Measurements from ENCODE around the gene PRKCB. TPM values are rescaled to one million over a fixed set of nuclear protein-coding genes. Genes with fewer than 3 reads are reported as not detected.
"Not testable (repeated sequence)": the region's sequence is repeated elsewhere in the genome, so short reads cannot be mapped to it uniquely, and the experiment has no call there.

Gene PRKCB
- total RNA-seq, 1 donor from 2014 or later: not detected

GRCh38 chr16:24093049-24093448 lies 257.3 kb downstream of the PRKCB start:
- no peak for DNase-seq (ENCODE audit: low read depth)

GRCh38 chr16:24094660-24095059 lies 258.9 kb downstream of the PRKCB start:
- DNase-seq (ENCODE audit: low read depth): no peak

- DNase-seq (ENCODE audit: low read depth): no peak
Observed at GRCh38 chr16:24098896-24099295, 263.1 kb downstream of the PRKCB start.

GRCh38 chr16:24101431-24101830 lies 265.6 kb downstream of the PRKCB start:
- no peak for DNase-seq (ENCODE audit: low read depth)

- no peak for DNase-seq (ENCODE audit: low read depth)
Observed at GRCh38 chr16:24102209-24102660, 266.5 kb downstream of the PRKCB start.

GRCh38 chr16:24105471-24105870 lies 269.7 kb downstream of the PRKCB start:
- not testable (repeated sequence) for DNase-seq (ENCODE audit: low read depth)

- not testable (repeated sequence) for DNase-seq (ENCODE audit: low read depth)
Observed at GRCh38 chr16:24108090-24108489, 272.3 kb downstream of the PRKCB start.

GRCh38 chr16:24111724-24112302 lies 276.0 kb downstream of the PRKCB start:
- no peak for DNase-seq (ENCODE audit: low read depth)

- no peak for DNase-seq (ENCODE audit: low read depth)
Observed at GRCh38 chr16:24113115-24113745, 277.4 kb downstream of the PRKCB start.

GRCh38 chr16:24114876-24115275 lies 279.1 kb downstream of the PRKCB start:
- no peak for DNase-seq (ENCODE audit: low read depth)

GRCh38 chr16:24116046-24116776 lies 280.4 kb downstream of the PRKCB start:
- DNase-seq (ENCODE audit: low read depth): no peak

- no peak for DNase-seq (ENCODE audit: low read depth)
Observed at GRCh38 chr16:24116989-24117388, 281.2 kb downstream of the PRKCB start.

GRCh38 chr16:24117680-24118079 lies 281.9 kb downstream of the PRKCB start:
- DNase-seq (ENCODE audit: low read depth): no peak

- DNase-seq (ENCODE audit: low read depth): no peak
Observed at GRCh38 chr16:24118126-24118821, 282.5 kb downstream of the PRKCB start.

GRCh38 chr16:24119807-24120206 lies 284.0 kb downstream of the PRKCB start:
- no peak for DNase-seq (ENCODE audit: low read depth)

GRCh38 chr16:24123275-24123674 lies 287.5 kb downstream of the PRKCB start:
- no peak for DNase-seq (ENCODE audit: low read depth)

- no peak for DNase-seq (ENCODE audit: low read depth)
Observed at GRCh38 chr16:24124291-24124690, 288.5 kb downstream of the PRKCB start.

GRCh38 chr16:24125214-24125613 lies 289.4 kb downstream of the PRKCB start:
- DNase-seq (ENCODE audit: low read depth): no peak

GRCh38 chr16:24129412-24129918 lies 293.7 kb downstream of the PRKCB start:
- no peak for DNase-seq (ENCODE audit: low read depth)

- DNase-seq (ENCODE audit: low read depth): no peak
Observed at GRCh38 chr16:24130494-24131085, 294.8 kb downstream of the PRKCB start.

- DNase-seq (ENCODE audit: low read depth): no peak
Observed at GRCh38 chr16:24131294-24131693, 295.5 kb downstream of the PRKCB start.
